GM04503 (cell line): ENCODE data around the gene CALHM2.
"Not testable (repeated sequence)": the region's sequence is repeated elsewhere in the genome, so short reads cannot be mapped to it uniquely, and the experiment has no call there.

Experiments used
- DNase-seq: peaks from one replicate; pipeline ENCODE4 v3.0.0-alpha.2; 2012; ENCODE audit warnings: low read depth

CALHM2 gene

GRCh38 chr10:103450201-103450695 lies 1.9 kb downstream of the CALHM2 start:
- DNase-seq, result no peak

DNA sequence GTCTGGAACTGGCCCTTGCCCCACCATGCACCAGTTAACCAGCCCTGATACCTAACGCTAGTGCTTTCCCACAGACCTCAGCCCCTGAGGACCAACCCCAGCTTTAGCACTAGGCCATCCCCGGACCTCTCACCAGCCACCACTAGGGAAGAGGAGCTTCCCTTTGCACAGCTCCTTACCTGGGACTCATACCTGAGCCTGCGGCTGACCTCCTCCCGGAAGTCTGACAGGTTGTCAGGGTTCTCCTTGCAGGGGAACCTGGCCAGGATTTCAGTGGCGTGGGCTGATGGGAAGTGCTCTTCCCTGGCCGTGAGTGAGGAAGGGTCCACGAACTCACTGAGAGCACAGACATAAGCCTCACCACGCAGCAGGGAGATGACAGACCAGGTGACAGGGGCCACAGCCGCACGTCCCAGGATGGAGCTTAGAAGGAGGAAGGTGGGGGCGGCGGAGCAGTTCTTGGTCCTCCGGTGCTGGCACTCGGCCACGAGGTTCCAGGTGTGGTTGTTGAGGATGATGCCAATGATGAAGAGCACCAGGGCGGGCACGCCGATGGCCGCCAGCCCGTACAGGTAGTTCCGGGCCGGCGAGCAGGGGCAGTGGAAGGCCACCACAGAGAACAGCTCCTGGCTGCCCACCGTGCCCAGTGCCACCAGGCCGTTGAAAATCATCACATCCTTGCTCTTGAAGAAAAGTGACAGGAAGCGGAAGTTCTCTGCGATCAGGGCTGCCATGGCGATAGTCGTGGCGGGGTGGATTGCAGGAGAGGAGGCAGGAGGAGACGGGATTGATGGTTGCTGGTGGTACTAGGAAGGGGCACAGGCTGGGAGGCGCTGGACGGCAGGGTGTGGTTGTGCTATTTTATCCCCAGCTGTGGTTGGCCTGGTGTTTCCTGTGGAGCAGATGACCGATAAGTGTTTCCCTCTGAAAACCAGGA lies 2.7 kb downstream of the CALHM2 start:
- no peak for DNase-seq

- DNase-seq, result peak; percentile 87
Observed at GRCh38 chr10:103448746-103449145, 3.4 kb downstream of the CALHM2 start.

DNA sequence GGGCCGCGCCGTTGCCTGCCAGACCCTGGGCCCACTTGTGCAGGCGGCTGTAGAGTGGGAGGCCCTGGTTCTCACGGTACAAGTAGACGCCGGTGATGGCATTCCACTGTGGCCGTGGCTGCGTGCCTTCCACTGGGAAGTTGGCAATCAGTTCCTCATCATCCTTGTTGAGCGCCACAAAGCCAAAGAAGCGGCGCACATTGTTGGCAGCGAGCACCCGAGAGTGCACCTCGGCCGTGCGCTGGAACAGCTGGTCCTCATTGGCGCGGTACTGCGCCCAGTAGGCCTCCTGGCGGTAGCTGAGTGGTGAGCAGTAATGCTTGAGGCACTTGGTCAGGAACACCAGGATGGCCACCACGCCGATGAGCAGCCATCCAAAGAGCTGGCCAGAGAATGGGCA lies 5.0 kb downstream of the CALHM2 start:
- no peak for DNase-seq

- DNase-seq, result peak; percentile 97
Observed at GRCh38 chr10:103445767-103446567, 6.2 kb downstream of the CALHM2 start.

DNA sequence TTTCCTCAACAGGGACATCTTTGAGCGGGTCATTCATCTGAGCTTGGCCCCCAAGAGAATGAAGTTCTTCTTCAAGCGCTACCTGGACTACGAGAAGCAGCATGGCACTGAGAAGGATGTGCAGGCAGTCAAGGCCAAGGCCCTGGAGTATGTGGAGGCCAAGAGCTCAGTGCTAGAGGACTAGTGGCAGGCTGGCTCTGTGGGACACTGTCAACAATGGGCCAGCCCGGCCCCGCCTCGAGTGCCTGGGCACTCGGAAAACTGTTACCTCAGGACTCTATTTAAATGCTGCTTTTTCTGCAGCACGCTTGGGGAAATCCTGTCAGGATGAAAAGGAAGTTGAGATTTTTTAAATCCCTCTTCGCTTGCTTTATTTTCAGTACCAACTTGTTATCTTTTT lies 6.8 kb downstream of the CALHM2 start:
- no peak for DNase-seq

DNA sequence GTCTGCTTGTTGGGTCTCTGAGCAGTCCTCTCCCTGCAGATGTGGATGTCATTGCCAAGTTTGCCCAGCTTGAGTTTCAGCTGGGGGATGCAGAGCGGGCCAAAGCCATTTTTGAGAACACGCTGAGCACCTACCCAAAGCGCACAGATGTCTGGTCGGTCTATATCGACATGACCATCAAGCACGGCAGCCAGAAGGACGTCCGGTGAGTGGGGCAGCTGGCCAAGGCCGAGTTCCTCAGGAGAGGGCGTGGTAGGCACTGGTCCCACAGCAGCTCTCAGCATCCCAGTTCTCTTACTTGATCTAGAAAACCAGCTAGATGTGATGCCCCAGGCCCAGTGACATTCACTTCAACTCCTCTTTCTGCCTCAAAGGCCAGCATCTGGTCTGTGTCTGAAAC lies 7.7 kb downstream of the CALHM2 start:
- no peak for DNase-seq

- DNase-seq, result no peak
Observed at GRCh38 chr10:103443475-103444185, 8.5 kb downstream of the CALHM2 start.

GRCh38 chr10:103442031-103442461 lies 10.1 kb downstream of the CALHM2 start:
- no peak for DNase-seq

GRCh38 chr10:103441611-103442010 lies 10.6 kb downstream of the CALHM2 start:
- no peak for DNase-seq

- no peak for DNase-seq
Observed at GRCh38 chr10:103441206-103441605, 11.0 kb downstream of the CALHM2 start.

DNA sequence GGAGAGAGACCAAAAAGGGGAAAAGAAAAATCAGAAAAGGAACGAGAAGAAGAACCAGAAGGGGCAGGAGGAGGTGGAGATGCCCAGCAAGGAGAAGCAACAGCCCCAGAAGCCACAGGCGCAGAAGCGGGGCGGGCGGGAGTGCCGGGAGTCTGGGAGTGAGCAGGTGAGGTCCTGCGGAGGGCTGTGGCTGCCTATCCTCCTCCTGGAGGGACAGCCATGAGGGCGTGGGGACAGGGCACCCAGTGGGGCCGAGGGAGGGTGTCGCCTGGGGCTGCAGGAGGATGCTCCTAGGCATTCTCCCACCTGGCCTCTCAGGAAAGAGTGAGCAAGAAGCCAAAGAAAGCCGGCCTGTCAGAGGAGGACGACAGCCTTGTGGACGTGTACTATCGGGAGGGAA lies 11.8 kb downstream of the CALHM2 start:
- DNase-seq, result no peak

DNA sequence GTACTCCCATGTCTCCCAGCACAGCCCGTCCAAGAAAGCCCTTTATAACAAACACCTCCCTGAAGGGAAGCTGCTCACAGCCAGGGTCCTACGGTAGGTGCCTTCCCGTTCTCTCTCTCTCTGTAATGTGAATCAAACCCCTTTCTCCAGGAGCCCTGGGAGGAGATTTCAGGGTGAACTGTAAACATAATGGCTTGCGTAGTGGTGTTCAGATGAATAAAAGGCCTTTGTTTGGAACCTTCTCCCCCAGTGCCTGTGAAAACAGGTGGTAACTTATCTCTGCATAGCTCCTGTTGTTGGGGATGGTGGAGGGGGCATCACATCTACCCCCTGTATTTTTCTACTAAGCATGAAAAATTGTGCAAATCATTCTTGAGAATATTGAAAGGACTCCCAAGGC lies 12.4 kb downstream of the CALHM2 start:
- no peak for DNase-seq

- DNase-seq, result no peak
Observed at GRCh38 chr10:103433858-103434257, 18.3 kb downstream of the CALHM2 start.

DNA sequence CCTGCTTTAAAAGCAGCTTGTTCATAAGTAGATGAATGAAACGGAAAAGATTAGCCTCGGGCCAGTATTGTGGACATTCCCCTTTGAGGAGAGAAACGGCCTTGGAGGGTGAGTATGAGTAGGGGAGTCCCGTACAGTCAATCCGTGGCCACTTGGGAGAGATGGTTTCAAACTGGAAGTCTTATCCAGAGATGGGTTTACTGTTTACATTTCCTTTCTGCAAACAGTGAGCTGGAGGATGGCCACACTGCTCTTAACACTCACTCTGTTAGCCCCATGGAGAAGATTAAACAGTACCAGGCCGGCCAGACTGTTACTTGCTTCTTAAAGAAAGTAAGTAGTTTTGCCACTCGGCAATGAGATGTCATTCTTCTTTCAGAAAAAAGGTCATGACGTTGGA lies 20.3 kb downstream of the CALHM2 start:
- DNase-seq, result no peak

- no peak for DNase-seq
Observed at GRCh38 chr10:103429647-103430046, 22.5 kb downstream of the CALHM2 start.

- DNase-seq, result no peak
Observed at GRCh38 chr10:103428989-103429643, 23.1 kb downstream of the CALHM2 start.

GRCh38 chr10:103427866-103428265 lies 24.3 kb downstream of the CALHM2 start:
- DNase-seq, result no peak

GRCh38 chr10:103423748-103424147 lies 28.4 kb downstream of the CALHM2 start:
- no peak for DNase-seq

- no peak for DNase-seq
Observed at GRCh38 chr10:103419101-103419500, 33.1 kb downstream of the CALHM2 start.

DNA sequence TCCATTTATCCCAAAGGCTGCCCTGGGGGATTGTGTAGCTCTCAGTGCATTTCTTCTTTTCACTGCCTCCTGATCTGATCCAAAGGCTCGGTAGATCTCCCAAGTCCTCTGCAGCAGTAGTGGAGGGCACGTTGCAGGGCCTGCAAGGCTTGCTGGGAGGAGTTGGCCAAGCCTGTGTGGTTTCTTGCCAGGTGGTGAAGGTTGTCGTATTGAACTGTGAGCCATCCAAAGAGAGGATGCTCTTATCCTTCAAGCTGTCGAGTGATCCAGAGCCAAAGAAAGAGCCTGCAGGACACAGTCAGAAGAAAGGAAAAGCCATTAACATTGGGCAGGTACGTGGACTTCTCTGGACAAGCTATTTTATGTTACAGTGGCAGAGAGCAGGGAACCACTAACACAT lies 34.6 kb downstream of the CALHM2 start:
- DNase-seq, result no peak

- not testable (repeated sequence) for DNase-seq
Observed at GRCh38 chr10:103417148-103417469, 35.1 kb downstream of the CALHM2 start.
